HPDE6-E6E7 (cell line): ENCODE data around the gene C1QTNF8.

ENCODE experiments used
- DNase-seq: peaks from one replicate; pipeline ENCODE4 v3.0.0; 2011; ENCODE audit warnings: missing footprints; ENCODE audit errors: extremely low spot score

C1QTNF8 gene

GRCh38 chr16:1096169-1097082, at the start of gene C1QTNF8:
TSS of gene C1QTNF8 (minus strand) at chr16:1096244. CDS start at chr16:1094922, 1,322 bp downstream.
- no peak for DNase-seq

DNA sequence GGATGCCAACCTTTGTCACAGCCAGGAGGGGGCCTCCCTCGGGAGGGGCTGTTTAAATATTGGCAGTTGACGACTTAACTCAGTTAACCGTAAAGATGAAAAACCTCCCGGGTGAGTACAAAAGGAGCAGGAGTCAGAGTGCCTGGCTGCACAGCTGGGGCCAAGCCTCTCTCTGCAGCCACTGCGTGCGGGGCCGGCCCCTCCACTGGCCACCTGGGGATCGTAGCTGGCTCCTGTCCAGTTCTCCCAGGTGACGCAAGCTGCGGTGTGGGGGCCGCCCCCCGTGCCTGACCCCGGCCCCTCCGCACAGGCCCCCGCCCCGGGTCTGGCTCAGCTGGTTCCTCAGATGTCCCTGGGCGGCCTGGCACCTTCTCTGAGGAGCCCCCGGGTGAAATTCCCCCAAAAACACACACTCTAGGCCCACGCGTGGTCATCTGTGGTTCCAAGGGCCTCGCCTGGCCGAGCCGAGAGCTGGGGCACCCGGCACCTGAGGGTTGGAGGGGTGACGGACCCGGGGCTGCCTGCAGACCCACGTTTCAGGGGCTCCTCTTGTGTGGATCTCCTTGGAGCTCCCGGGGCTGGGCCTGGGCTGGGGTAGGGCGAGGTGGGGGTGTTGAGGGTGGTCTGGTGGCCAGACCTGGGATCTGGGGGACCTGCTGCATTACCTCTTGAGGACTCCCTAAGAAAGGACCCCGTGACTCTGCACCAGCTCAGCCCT, 49.5 kb upstream of the C1QTNF8 start:
- no peak for DNase-seq

DNA sequence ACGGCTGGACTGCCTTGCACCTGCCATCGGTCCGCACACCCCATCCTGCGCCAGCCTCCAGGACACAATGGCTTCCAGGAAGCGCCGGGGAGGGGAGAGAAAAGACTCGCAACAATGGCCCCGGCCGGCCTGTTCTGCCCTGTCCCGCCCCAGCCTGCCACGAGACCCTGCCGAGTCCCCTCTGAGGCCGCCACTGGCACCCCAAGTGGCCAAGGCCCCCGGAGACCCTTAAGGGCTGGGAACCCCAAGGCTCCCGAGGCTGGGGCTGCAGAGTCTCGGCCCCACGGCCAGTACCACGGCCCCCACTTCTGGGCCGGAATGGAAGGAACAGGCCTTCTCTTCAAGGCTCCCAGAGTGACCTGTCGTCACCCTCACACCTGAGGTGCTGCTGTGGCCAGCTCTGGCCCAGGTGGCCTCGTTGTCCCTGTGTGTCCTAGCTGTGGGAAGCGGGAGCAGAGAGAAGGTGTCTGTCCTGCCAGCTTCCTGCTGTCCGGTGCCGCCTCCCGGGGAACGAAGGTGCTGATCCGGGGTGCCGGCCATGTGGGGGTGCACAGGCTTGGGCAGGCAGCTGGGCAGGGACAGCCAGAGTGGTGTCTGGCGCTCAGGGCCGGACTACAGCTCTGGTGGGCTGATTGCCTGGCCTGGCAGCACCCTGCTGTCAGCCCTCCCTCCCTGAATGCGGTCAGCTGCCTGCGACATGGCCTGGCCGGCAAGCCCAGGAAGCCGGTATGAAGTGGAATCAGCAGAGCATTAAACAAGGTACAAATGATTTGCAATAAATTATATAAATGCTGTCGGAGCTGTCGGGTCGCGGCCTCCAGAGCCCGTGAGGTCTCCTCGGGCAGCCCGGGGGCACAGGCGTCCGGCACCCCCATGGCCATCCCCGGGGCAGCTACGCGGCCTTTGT, 48.7 kb upstream of the C1QTNF8 start:
- DNase-seq = no peak

GRCh38 chr16:1143761-1144450, 47.9 kb upstream of the C1QTNF8 start:
- no peak for DNase-seq

GRCh38 chr16:1142911-1143310, 46.9 kb upstream of the C1QTNF8 start:
- no peak for DNase-seq

GRCh38 chr16:1141716-1142115, 45.7 kb upstream of the C1QTNF8 start:
- no peak for DNase-seq

GRCh38 chr16:1141191-1141590, 45.1 kb upstream of the C1QTNF8 start:
- DNase-seq = no peak

DNA sequence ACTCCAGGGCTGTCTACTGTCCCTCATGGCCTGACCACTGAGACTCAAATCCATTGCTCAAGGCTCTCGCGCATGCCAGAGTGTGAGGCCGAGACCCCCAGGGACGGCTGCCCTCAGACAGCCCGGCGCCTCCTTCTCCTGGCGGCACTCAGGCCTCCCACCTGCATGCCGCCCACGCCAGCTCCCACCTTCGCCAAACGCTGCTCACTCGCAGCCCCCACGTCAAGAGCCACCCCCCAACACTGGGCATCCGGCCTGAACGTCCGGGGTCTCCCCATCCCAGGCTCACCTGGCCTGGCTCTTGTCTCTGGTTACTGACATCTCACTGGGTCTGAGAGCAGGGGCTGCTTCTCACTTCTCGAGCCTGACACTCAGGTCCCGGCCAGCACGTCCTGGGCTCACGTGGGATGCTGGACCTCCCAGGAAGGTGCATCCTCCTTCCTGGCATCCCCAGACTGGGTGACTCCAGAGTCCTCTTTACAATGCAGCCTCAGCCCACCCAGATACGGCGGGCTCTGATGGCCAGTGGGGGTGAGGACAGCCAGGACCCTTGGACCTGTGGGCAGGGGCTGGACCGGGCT, 44.6 kb upstream of the C1QTNF8 start:
- DNase-seq = no peak

DNA sequence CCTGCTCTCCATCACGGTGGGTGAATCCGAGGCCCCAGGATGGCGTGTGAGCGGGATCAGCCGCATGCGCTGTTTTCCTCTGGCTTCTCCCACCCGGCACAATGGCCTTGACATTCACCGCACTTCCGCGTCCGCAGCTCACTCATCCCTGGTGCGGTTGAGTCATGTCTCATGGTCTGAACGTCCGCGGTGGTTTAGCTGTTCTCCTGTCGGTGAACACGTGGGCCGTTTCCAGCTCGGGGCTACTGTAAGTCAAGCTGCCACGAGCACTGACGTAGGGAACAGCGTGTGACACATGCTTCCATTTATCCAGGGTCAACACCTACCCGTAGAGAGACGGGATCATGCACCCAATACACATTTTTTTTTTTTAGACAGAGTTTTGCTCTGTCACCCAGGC, 41.6 kb upstream of the C1QTNF8 start:
- no peak for DNase-seq

- DNase-seq = no peak
Measured at GRCh38 chr16:1135459-1135825, 39.4 kb upstream of the C1QTNF8 start.

GRCh38 chr16:1134776-1135458, 38.9 kb upstream of the C1QTNF8 start:
- no peak for DNase-seq

GRCh38 chr16:1133810-1134520, 37.9 kb upstream of the C1QTNF8 start:
- DNase-seq = no peak

- no peak for DNase-seq
Measured at GRCh38 chr16:1133271-1133670, 37.2 kb upstream of the C1QTNF8 start.

DNA sequence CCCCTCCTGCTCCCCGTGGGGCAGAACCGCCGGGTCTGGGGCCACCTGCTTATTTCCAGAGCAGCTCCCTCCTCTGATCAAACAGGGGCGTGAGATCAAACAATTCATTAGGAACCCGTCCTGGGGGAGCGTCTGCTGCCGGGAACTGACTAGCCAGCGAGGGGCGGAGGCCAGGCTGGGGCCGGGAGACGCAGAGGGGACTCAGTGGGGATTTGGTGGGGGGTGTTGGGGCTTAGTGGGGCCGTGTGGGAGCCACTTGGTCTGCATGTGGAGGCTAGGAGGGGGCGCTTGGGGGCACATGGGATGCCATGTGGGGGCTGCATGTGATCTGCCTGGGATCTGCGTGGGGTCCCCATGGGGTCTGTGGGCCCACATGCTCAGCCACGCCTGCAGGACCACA, 36.4 kb upstream of the C1QTNF8 start:
- no peak for DNase-seq

DNA sequence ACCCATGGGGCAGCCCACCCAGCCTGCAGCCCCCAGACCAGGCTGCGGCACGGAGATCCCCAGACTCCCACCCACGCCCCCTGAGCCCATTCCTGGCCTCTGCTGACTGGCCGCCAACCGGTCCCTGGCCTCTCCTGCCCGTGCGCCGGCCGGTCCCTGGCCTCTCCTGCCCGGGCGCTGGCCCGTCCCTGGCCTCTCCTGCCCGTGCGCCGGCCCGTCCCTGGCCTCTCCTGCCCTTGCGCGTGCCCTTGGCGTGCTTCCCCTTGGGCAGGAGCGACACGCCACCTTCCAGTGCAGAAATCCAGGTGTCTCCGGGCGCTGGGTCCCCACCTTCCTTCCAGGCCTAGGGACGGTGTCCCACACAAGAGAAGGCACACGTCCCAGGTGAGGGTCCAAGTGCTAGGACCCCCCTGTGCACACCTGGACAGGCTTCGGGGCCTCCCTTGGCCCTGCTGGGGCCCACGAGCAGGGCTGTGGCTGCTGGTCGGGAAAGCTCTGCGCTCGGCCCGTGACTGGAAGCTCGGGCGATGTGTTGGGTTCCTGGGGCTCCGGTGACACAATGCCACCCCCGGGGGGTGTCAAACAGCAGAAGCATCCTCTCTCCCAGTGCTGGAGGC, 35.4 kb upstream of the C1QTNF8 start:
- DNase-seq = no peak

- DNase-seq = no peak
Measured at GRCh38 chr16:1130382-1130781, 34.3 kb upstream of the C1QTNF8 start.

GRCh38 chr16:1129106-1129960, 33.3 kb upstream of the C1QTNF8 start:
- DNase-seq = no peak

- no peak for DNase-seq
Measured at GRCh38 chr16:1127971-1128715, 32.1 kb upstream of the C1QTNF8 start.
